ENCODE data around the gene ACTG1.
"Not testable (repeated sequence)": the region's sequence is repeated elsewhere in the genome, so short reads cannot be mapped to it uniquely, and the experiment has no call there.

The ACTG1 gene

GRCh38 chr17:81533339-81534141 lies 20.9 kb upstream of the ACTG1 start:
- no peak for DNase-seq (ENCODE audit: low read depth)

DNA sequence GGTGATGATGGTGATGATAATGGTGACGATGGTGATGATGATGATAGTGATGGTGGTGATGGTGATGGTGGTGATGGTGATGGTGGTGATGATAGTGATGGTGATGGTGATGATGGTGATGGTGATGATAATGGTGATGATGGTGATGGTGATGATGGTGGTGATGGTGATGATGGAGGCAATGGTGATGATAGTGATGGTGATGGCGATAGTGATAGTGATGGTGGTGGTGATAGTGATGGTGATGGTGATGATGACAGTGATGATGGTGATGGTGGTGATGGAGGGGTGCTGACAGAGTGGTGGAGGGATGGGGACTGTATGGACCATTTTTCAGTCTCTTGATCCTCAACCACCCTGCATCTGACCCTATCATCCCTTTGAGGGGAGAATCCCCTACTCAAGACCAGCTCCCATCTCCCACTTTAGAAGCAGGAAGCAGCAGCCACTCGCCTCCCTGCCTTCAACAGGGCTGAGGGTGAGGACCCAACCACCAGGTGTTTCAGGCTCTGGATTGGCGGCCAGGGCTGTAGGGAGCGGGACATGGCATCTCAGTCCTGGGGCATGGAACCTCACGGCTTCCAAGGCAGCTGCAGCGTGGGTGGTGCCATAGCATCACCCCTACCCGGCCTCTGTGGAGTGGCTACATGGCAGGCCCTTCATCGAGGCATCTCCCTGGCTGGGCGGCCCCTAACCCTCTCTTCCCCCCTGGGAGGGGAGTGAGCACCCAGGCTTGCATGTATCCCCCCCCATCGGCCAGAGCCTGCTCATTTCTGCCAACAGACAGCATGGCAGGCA lies 20.1 kb upstream of the ACTG1 start:
- DNase-seq (ENCODE audit: low read depth), result no peak

GRCh38 chr17:81531998-81532404 lies 19.4 kb upstream of the ACTG1 start:
- not testable (repeated sequence) for DNase-seq (ENCODE audit: low read depth)

DNA sequence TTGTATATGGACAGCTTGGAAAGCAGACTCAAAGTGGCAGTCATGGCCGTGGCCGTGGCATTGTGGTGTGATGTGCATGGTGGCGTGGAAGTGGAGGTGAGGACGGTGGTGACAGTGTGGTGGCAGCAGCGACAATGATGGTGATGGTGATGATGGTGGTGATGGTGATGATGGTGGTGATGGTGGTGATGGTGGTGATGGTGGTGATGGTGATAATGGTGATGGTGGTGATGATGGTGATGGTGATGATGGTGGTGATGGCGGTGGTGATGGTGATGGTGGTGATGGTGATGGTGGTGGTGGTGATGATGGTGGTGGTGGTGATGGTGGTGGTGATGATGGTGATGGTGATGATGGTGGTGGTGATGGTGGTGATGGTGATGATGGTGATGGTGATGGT lies 18.4 kb upstream of the ACTG1 start:
- DNase-seq (ENCODE audit: low read depth), result not testable (repeated sequence)

DNA sequence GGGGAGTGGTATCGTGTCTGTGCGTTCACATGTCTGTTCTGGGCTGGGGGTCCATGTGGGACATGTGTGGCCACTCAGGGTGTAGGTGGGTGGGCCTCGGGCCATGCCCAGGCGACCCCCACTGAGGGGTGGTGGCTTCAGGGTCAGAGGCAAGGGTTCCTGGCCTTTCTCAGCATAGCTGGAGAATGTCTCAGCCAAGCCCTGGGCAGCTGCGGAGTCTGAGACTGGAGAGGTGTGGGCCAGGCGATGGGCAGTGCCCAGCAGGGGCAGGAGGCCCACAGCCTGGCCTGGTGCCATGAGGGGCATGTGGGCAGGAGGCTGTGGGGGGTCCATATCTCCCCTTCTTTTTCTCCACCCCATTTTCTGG lies 16.8 kb upstream of the ACTG1 start:
- no peak for DNase-seq (ENCODE audit: low read depth)

DNA sequence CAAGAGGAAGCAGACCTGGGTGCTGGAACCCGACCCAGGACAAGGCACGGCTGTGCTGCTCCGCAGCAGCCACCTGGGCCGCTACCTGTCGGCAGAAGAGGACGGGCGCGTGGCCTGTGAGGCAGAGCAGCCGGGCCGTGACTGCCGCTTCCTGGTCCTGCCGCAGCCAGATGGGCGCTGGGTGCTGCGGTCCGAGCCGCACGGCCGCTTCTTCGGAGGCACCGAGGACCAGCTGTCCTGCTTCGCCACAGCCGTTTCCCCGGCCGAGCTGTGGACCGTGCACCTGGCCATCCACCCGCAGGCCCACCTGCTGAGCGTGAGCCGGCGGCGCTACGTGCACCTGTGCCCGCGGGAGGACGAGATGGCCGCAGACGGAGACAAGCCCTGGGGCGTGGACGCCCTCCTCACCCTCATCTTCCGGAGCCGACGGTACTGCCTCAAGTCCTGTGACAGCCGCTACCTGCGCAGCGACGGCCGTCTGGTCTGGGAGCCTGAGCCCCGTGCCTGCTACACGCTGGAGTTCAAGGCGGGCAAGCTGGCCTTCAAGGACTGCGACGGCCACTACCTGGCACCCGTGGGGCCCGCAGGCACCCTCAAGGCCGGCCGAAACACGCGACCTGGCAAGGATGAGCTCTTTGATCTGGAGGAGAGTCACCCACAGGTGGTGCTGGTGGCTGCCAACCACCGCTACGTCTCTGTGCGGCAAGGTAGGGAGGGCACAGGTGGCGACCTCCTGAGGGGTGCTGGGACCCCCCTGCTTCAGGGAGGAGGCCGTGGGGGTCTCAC lies 16.2 kb upstream of the ACTG1 start:
- no peak for DNase-seq (ENCODE audit: low read depth)

- no peak for DNase-seq (ENCODE audit: low read depth)
Observed at GRCh38 chr17:81528384-81528650, 15.7 kb upstream of the ACTG1 start.

DNA sequence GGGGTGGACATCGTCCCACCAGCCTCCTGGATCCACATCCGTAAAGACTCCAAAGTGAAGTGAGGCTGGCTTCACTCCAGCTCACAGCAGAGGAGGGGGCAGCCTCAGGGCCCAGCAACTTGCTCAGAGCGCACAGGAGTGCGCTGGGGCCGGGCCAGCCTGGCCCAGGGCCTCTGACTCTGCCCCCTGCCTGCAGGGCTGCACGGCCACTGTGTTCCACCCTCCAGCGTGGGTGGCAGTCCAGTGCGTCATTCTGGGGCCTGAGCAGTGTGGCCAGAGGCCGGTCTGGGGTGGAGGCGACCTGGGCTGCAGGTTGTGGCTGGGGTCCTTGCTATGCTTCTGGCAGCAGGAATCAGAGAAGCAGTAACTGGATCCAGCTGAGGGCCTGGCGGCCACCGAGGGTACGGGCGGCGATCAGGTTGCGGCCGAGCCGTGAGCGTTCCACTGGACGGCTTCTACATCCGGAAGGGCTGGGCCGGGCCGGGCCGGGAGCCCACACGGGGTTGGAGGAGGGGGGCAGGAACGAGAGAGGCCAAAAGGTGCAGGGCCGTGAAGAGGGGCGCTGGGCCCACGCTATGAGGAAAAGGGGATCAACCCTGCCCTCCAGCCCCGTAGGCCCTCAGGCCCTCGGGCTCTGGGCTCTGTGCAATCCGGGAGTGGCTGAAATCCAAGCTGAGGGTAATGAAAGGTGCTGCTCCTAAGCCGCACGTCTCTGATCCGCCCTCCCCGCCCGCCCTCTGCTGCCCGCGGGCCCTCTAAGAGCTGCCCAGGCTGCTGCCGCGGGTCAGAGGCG lies 15.2 kb upstream of the ACTG1 start, which contains the start of gene FSCN2:
Gene FSCN2 (plus strand): TSS at position 787 of the 793 bp plus-strand sequence. CDS start 155 bp downstream, outside the sequence.
- no peak for DNase-seq (ENCODE audit: low read depth)

DNA sequence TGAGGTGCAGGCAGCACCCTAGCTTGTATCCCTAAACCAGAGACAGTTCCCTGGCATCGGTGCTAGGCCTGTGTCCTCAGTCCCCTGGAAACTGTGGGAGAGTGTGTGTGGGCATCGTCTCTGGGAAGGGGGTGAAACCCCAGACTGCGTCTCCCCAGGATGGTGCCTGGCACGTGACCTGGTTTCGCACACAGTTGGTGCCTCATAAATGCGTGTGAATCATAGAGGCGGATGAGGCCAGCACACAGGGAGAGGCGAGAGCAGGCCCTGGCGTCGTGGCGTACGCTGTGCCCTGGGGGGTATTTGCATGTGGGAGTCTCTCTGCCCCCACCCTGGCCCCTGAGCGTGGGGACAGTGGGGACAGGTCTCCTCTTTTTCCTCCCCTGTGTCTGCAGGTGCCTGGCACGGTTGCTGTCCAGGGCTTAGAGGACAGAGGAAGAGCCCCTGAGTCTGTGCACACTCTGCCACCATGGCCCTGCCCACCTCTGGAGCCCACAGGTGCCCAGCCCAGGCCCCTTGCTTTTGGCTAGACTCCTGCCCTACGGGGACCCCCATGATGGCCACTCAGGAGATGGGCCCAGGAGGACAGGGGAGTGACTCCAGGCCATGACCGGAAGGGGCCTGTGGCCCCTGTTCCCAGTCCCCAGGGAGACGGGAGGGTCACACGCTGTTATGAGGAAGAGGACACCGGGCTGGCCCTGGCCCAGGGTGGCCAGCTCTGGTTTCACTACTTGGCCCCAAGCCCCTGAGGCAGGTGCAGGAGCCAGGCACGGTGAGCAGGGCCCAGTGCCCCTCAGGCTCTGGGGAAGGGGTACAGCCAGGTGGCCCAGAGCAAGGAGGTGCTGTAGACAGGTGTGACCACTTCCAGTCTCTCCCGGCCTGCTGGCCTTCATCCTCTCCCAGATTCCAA lies 14.3 kb upstream of the ACTG1 start:
- DNase-seq (ENCODE audit: low read depth), result no peak

DNA sequence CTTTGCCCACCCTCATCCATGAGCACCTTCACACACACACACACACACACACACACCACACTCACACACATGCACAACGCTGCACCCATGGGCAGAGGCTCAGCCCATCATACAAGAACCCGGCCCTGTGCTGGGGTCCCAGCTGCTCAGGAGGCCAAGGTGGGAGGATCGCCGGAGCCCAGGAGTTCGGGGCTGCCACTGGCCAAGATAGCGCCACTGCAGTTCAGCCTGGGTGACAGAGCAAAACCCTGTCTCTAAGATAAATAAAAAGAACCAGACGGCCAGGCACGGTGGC lies 12.2 kb upstream of the ACTG1 start:
- no peak for DNase-seq (ENCODE audit: low read depth)

GRCh38 chr17:81524039-81524864 lies 11.7 kb upstream of the ACTG1 start:
- DNase-seq (ENCODE audit: low read depth), result no peak

DNA sequence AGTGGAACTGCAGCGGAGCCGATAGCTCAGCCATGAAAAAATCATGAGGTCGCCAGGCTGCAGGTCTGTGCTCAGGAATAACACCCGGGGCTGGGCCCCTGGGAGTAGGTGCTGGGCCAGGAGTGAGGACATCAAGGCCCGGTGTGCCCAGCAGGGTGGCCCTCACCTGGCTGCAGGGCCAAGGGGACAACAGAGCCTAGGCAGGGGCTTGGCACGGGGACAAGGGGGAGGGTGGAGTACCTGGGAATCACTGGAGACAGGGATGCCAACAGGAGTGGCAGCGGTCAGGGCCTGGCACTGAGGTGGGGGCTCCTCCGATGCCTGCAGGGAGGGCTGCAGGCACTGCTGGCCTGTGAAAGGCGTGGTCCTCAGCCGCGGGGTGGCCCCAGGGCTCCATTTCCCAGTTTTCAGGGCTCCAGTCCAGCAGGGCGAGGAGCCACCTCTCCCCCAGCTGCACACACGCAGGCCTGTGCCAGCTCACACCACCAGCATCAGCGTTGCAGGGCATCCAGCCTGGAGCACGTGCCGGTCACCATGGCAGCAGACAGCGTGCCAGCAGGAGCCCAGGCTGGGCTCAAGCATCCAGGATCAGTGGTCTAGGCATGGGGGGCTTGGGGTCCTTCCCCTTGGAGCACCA lies 10.9 kb upstream of the ACTG1 start:
- no peak for DNase-seq (ENCODE audit: low read depth)

DNA sequence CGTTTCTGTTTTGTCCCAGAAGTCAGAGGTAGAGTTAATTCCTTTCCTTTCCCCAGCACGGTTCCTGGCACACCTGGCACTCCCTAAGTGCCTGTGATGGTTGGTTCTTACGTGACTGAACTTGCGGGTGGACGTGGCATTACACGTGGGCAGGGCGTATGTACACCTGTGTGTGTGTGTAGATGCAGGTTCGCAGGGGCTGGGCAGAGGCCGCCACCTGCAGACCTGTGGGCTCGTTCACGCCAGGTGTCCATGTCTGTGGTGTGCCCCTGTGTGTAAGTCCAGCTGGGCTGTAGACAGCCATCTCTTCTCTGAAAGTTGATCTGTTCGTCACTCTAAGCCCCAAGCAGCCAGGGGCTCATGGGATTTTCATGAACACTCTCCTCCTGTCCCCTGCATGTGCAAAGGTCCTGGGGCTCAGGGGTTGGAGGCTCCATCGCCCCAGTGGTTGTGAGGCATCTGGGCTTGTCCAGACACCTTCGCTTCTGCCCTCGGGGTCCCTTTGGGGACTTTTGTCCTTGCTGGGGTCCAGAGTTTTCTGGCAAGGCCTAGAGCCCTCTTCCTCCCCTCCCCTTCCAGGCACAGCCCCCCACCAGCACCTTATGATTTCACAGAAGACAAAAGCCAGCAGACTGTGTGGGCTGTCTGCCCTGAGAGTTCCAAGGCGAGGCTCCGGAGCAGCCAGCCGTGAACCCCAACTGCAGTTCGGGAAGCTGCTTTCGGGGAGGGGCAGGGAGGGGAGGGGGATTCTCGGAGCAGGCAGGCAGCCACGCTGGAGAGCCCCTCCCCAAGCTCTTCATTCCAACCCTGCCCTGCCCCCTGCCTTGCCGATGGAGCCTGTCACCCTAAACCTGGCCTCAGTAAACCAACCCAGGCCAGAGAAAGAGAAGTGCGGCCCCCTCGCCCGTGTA lies 10.1 kb upstream of the ACTG1 start:
- no peak for DNase-seq (ENCODE audit: low read depth)

GRCh38 chr17:81520021-81520901 lies 7.7 kb upstream of the ACTG1 start:
- no peak for DNase-seq (ENCODE audit: low read depth)

DNA sequence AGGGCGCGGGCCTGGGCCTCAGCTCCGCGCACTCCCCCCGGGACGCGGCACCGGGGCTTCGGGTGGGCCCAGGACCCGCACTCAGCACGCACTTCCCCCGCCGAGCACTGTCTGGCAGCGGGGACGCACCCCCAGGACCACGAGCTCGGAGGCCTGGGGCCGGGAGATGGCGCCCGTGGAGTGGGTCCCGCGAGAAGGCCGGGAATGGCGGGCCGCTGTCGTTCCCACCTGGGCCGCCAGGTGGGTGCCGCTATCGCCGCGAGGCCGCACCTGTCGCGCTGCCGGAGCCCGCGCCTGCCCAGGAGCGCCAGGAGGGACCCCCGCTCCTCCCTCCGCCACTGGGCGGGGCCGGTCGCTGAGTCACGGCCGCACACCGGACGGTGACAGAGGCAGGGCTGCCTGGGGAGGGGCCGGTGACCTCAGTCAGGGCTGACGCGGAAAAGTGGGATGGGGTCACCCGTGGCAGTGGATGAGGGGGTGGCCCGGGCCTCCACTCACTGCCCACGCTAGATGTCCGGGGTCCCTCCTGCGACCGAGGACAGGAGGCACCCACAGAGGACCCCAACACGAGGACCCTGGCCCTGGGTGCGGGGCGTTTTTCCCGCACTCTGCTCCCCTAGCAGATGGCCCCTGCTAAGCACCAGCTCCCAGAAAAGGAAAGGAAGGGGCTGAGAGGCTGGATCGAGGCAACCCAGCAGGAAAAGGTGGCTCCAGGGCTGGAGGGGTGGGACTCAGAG lies 6.9 kb upstream of the ACTG1 start:
- peak; percentile 51 for DNase-seq (ENCODE audit: low read depth)

GRCh38 chr17:81518785-81519283 lies 6.2 kb upstream of the ACTG1 start:
- DNase-seq (ENCODE audit: low read depth), result no peak
